Pancreas (tissue), 10 donors: ENCODE measurements around the gene LMAN1L. TPM values are rescaled to one million over a fixed set of nuclear protein-coding genes. Genes with fewer than 3 reads are reported as not detected.
A peak's percentile ranks its signal among the peaks of the same experiment; 100 is the strongest.

Experiments
- ATAC-seq, 4 donors: fragments of 200-7000 bp; cut with Tn5 transposase; one replicate each; pipeline versions ENCODE4 v1.8.0 to v1.9.1; 2020; ENCODE audit warnings: mild to moderate bottlenecking in 4 of 4, moderate library complexity in 4 of 4
- DNase-seq, 6 donors: peaks; one replicate each; pipeline ENCODE4 v3.0.0-alpha.2; 2020
- FAIRE-seq: peaks from 2 replicates; lab custom pipeline; 2012; peaks lifted over from hg19 to GRCh38; lab: Jason Lieb, UNC
- H3K27ac ChIP-seq, 4 donors: fragments of 200-600 bp; sonication (generic); 1 replicate in 3 of 4; 2 replicates in 1 of 4; pipeline versions ENCODE4 v1.5.0 to v1.8.0; 2020
- H3K27me3 ChIP-seq, 4 donors: fragments of 200-600 bp; one replicate each; pipeline ENCODE4 v1.8.0; 2021
- H3K36me3 ChIP-seq, 3 donors: fragments of 200-600 bp; sonication (generic) in 1 of 3; one replicate each; pipeline versions ENCODE4 v1.5.0 to v1.8.0; 2020 to 2021
- H3K4me1 ChIP-seq, 3 donors: fragments of 200-600 bp; one replicate each; pipeline ENCODE4 v1.8.0; 2021
- H3K4me3 ChIP-seq, 4 donors: fragments of 200-600 bp; sonication (generic) in 2 of 4; one replicate each; pipeline versions ENCODE4 v1.5.0 to v1.8.0; 2020 to 2021
- H3K9me3 ChIP-seq, 4 donors: fragments of 200-600 bp; one replicate each; pipeline ENCODE4 v1.8.0; 2021
- WGBS, 2 donors: extraction: QIAGEN DNeasy Blood & Tissue Kit; methylation state at CpG; one replicate each; pipeline ENCODE4 v1.1.7; 2013; 5-methylcytosine and 5-hydroxymethylcytosine counted together
- intact Hi-C, 3 donors: fragments of 100-400 bp; cut with DNase I; formaldehyde crosslinking; loops; one replicate each; pipeline versions ENCODE4 v1.11.1 to v1.14.2; 2022
- polyA plus RNA-seq, 2 donors: library from polyadenylated mRNA; stranded (reverse); fragments of 200-250 nt; gene quantifications; one replicate each; pipeline ENCODE4 v1.2.3, GENCODE V29; 2013
- total RNA-seq, 6 donors: library from RNA; stranded (reverse); fragmentation: NEBNext Ultra II Directional in 4 of 6; extraction: Animal tissue kit (Norgen Biotek cat#: 25700) in 4 of 6; gene quantifications; one replicate each; pipeline versions ENCODE4 v1.2.1 to v1.2.4, GENCODE V29; 2021 to 2023
- TF ChIP-seq, protein P1 (sequence below), 4 donors: fragments of 200-600 bp; sonication (generic) in 3 of 4; IDR thresholded peaks; one replicate each; pipeline versions ENCODE4 v1.5.0 to v1.8.0; 2021; ENCODE audit warnings: antibody characterized with exemption in 4 of 4
- donor health status: healthy with polysubstance abuse.
- donor health status: DM: no; HTN: no; CAD: no; lungs with moderate emphysema.
- donor health status: DM: no; HTN: no; CAD: no.
- donor health status: control.
- donor health status: control.
- donor health status: Bipolar disorder and iron deficiency.
- donor health status: DM: yes; HTN: yes; CAD: no.
- donor health status: DM: no; HTN: no; CAD: no.
- donor health status: DM: no; HTN: no; CAD: no.
- donor health status: DM: yes; HTN: yes; CAD: no.

LMAN1L gene
- total and polyA plus RNA-seq, 8 donors: 0.14 TPM; not detected in 7

- H3K9me3 ChIP-seq: no peaks in the 10 kb centered on the region
- no peaks in the 10 kb centered on the region for H3K4me1 ChIP-seq
- 1 to 3% methylated on average over 9 of the region's 9 CpGs for WGBS, 2 donors
- TF ChIP-seq, protein P1, sequence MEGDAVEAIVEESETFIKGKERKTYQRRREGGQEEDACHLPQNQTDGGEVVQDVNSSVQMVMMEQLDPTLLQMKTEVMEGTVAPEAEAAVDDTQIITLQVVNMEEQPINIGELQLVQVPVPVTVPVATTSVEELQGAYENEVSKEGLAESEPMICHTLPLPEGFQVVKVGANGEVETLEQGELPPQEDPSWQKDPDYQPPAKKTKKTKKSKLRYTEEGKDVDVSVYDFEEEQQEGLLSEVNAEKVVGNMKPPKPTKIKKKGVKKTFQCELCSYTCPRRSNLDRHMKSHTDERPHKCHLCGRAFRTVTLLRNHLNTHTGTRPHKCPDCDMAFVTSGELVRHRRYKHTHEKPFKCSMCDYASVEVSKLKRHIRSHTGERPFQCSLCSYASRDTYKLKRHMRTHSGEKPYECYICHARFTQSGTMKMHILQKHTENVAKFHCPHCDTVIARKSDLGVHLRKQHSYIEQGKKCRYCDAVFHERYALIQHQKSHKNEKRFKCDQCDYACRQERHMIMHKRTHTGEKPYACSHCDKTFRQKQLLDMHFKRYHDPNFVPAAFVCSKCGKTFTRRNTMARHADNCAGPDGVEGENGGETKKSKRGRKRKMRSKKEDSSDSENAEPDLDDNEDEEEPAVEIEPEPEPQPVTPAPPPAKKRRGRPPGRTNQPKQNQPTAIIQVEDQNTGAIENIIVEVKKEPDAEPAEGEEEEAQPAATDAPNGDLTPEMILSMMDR (IDR thresholded peaks at IDR 0.05): peak; percentile 51 to 85 (median 74)
- no peak for FAIRE-seq
- H3K4me3 ChIP-seq: no peak overlapping the region
- peak in 4 of 6 donors; percentile 39 to 81 (median 68) for DNase-seq
- no peak overlapping the region for H3K27ac ChIP-seq
- intact Hi-C loops: loop anchor here in 2 of 3 donors (2.0 to 5.0 kb wide), 2 partner anchors 134 to 137 kb away; no protein-coding TSS in a partner anchor
- no peaks in the 10 kb centered on the region for H3K27me3 ChIP-seq
- H3K36me3 ChIP-seq: no peaks in the 10 kb centered on the region
- ATAC-seq: peak; percentile 54 to 79 (median 78)
These were observed 43.8 kb upstream of the LMAN1L start for GRCh38 chr15:74768771-74769342.

DNA sequence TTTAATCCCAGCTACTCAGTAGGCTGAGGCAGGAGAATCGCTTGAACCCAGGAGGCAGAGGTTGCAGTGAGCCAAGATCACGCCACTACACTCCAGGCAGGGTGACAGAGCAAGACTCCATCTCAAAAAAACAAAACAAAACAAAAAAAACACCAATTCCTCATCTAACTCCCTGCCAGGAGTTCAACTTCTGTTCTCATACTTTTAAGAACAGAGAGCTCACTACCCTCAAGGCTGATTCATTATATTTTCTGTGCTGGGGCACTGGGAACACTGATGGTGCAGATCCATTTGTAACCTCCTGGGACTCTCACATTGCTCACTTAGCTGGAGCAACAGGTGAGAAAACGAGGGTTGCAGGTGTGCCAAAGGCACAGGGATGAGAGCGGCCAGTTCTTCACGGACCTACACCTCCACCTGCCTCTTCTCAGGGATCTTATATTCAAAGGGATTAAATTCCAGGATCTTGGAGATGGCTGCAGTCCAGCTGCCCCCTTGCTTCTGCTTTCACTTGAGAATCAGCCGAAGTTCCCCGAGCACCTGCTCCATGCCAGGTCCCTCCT lies 43.1 kb upstream of the LMAN1L start:
- ATAC-seq: no peak
- no peak overlapping the region for H3K4me3 ChIP-seq
- no peak overlapping the region for H3K27ac ChIP-seq
- no peaks in the 10 kb centered on the region for H3K4me1 ChIP-seq
- H3K27me3 ChIP-seq: no peaks in the 10 kb centered on the region
- TF ChIP-seq, protein P1 (IDR thresholded peaks at IDR 0.05): no peak
- FAIRE-seq: no peak
- no peaks in the 10 kb centered on the region for H3K9me3 ChIP-seq
- WGBS, 2 donors: 46 to 47% methylated on average over 7 of the region's 7 CpGs
- H3K36me3 ChIP-seq: no peaks in the 10 kb centered on the region
- intact Hi-C loops: loop anchor here (2.0 to 10.0 kb wide), 4 partner anchors 135 to 183 kb away; no protein-coding TSS in a partner anchor
- DNase-seq: no peak

DNA sequence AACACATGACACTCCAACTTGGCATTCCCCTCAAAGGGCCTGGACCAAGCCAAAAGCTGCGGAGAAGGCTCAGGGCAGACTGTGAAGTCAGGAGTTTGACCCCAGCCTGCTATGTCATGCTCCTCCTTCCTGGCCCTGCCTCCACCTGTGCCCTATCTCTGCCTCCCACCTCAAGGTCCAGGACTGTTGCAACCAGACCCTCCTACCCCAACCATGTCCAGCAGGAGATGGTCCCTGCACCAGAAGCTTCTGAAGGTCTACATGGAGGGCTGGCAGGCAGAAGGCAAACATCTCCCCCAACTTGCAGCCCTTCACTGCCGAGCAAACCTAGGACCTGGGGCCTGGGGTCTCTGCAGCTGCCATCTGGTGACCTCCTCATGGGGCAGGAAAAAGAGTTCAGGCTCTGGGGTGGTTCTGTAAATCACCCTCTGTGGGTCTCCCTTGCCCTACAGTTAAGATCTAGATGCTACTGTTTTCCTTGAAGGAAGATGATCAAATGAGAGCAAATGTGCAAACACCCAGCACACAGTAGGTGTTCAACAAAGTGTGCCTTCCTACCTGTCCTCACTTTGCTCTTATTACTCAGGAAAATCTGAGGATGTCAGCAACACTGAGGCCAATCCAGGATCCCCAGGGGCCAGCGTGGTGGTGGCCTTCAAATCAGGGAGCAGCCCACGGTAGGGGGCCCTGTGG lies 42.3 kb upstream of the LMAN1L start:
- Histone ChIP-seq H3K27ac (no peak overlapping the region), H3K36me3 (no peaks in the 10 kb centered on the region), H3K4me1 (no peaks in the 10 kb centered on the region), H3K9me3 (no peaks in the 10 kb centered on the region), H3K4me3 (no peak overlapping the region), H3K27me3 (no peaks in the 10 kb centered on the region)
- FAIRE-seq: no peak
- 39 to 55% methylated on average over 4 of the region's 4 CpGs for WGBS, 2 donors
- intact Hi-C loops: loop anchor here (5.0 to 10.0 kb wide), 2 partner anchors 174 to 182 kb away; no protein-coding TSS in a partner anchor
- DNase-seq: peak in 1 of 6 donors; percentile 16
- TF ChIP-seq, protein P1 (IDR thresholded peaks at IDR 0.05): no peak
- ATAC-seq: no peak

DNA sequence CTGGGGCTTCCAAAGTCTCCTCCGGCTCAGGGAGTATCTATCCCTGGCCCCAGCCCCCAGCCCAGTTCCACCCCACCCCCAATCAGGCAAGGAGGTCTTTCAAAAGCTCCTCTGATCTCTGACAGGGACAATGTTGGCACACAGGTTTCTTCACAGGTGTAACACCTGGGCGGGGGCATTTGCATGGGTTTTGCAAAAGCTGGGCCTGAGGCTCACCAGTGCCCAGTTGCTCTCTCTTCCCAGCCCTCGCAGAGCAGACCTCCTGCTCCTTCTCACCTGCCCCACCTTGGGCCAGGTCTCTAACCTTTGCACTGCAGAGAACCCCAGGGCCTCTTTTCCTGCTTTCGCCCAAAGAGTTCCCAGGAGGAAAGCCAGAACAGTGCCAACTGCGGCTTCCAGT lies 39.3 kb upstream of the LMAN1L start:
- Histone ChIP-seq H3K4me3 (no peak overlapping the region), H3K9me3 (no peaks in the 10 kb centered on the region), H3K27me3 (no peaks in the 10 kb centered on the region), H3K36me3 (no peaks in the 10 kb centered on the region), H3K27ac (no peak overlapping the region), H3K4me1 (no peaks in the 10 kb centered on the region)
- DNase-seq (no peak), ATAC-seq (no peak), FAIRE-seq (no peak)
- TF ChIP-seq, protein P1 (IDR thresholded peaks at IDR 0.05): no peak
- WGBS, 2 donors: 83 to 88% methylated on average over 5 of the region's 5 CpGs
- intact Hi-C loops: loop anchor here (5.0 to 10.0 kb wide), 2 partner anchors 171 to 179 kb away; no protein-coding TSS in a partner anchor
